Mucosa of gallbladder (tissue), 1 donor: ENCODE measurements around the gene ALKBH6. TPM values are rescaled to one million over a fixed set of nuclear protein-coding genes. Genes with fewer than 3 reads are reported as not detected.
"Not testable (repeated sequence)": the region's sequence is repeated elsewhere in the genome, so short reads cannot be mapped to it uniquely, and the experiment has no call there.

Source experiments
- DNase-seq: peaks from one replicate; pipeline ENCODE4 v3.0.0-alpha.2; 2020; ENCODE audit warnings: low spot score
- total RNA-seq: library from RNA; stranded (reverse); gene quantifications from one replicate; pipeline ENCODE4 v1.2.1, GENCODE V29; 2021
- donor health status: DM: no; HTN: no; CAD: no.

Gene ALKBH6
- total RNA-seq, 1 donor from 2014 or later, result 34.9 TPM

- DNase-seq, result no peak
Observed at GRCh38 chr19:35992907-35993765, 20.9 kb downstream of the ALKBH6 start.

GRCh38 chr19:35991731-35992450 lies 22.1 kb downstream of the ALKBH6 start:
- DNase-seq, result no peak

- no peak for DNase-seq
Observed at GRCh38 chr19:35990771-35991730, 23.0 kb downstream of the ALKBH6 start.

- no peak for DNase-seq
Observed at GRCh38 chr19:35990156-35990555, 23.9 kb downstream of the ALKBH6 start.

GRCh38 chr19:35988824-35989223 lies 25.2 kb downstream of the ALKBH6 start:
- DNase-seq, result no peak

GRCh38 chr19:35987571-35987896 lies 26.5 kb downstream of the ALKBH6 start:
- DNase-seq, result no peak

- no peak for DNase-seq
Observed at GRCh38 chr19:35986664-35987570, 27.1 kb downstream of the ALKBH6 start.

- no peak for DNase-seq
Observed at GRCh38 chr19:35986111-35986510, 27.9 kb downstream of the ALKBH6 start.

GRCh38 chr19:35983177-35983576 lies 30.8 kb downstream of the ALKBH6 start:
- no peak for DNase-seq

- not testable (repeated sequence) for DNase-seq
Observed at GRCh38 chr19:35980997-35981396, 33.0 kb downstream of the ALKBH6 start.

- no peak for DNase-seq
Observed at GRCh38 chr19:35978832-35979365, 35.1 kb downstream of the ALKBH6 start.

GRCh38 chr19:35978271-35978670 lies 35.7 kb downstream of the ALKBH6 start:
- no peak for DNase-seq

GRCh38 chr19:35977446-35978222 lies 36.4 kb downstream of the ALKBH6 start:
- DNase-seq, result no peak

GRCh38 chr19:35975608-35976214 lies 38.3 kb downstream of the ALKBH6 start:
- DNase-seq, result no peak

- DNase-seq, result no peak
Observed at GRCh38 chr19:35973487-35973886, 40.5 kb downstream of the ALKBH6 start.

- no peak for DNase-seq
Observed at GRCh38 chr19:35966771-35967170, 47.2 kb downstream of the ALKBH6 start.

GRCh38 chr19:35963514-35963913 lies 50.5 kb downstream of the ALKBH6 start:
- peak; percentile 63 for DNase-seq

GRCh38 chr19:35960432-35960972 lies 53.5 kb downstream of the ALKBH6 start:
- DNase-seq, result no peak

- DNase-seq, result no peak
Observed at GRCh38 chr19:35959968-35960320, 54.1 kb downstream of the ALKBH6 start.
